Measurements from ENCODE around the gene RIN3.

GRCh38 chr14:92549859-92550230, 36.3 kb downstream of the RIN3 start:
- TF ChIP-seq POLR2A (IDR thresholded peaks at IDR 0.05; ENCODE audit: extremely low read depth, insufficient read length) = no peak
- TF ChIP-seq, protein P1, sequence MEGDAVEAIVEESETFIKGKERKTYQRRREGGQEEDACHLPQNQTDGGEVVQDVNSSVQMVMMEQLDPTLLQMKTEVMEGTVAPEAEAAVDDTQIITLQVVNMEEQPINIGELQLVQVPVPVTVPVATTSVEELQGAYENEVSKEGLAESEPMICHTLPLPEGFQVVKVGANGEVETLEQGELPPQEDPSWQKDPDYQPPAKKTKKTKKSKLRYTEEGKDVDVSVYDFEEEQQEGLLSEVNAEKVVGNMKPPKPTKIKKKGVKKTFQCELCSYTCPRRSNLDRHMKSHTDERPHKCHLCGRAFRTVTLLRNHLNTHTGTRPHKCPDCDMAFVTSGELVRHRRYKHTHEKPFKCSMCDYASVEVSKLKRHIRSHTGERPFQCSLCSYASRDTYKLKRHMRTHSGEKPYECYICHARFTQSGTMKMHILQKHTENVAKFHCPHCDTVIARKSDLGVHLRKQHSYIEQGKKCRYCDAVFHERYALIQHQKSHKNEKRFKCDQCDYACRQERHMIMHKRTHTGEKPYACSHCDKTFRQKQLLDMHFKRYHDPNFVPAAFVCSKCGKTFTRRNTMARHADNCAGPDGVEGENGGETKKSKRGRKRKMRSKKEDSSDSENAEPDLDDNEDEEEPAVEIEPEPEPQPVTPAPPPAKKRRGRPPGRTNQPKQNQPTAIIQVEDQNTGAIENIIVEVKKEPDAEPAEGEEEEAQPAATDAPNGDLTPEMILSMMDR (IDR thresholded peaks at IDR 0.05; ENCODE audit: low read depth, low read length) = no peak
- TF ChIP-seq MAX (IDR thresholded peaks at IDR 0.05; ENCODE audit: low read depth, low read length) = no peak

Measured in NB4 (cell line).